ENCODE measurements around the gene ZNF785. TPM values are rescaled to one million over a fixed set of nuclear protein-coding genes. Genes with fewer than 3 reads are reported as not detected.
A peak's percentile ranks its signal among the peaks of the same experiment; 100 is the strongest.

The ZNF785 gene
- total RNA-seq, 1 donor from 2014 or later = 16.2 TPM

GRCh38 chr16:30554557-30555314, 30.8 kb downstream of the ZNF785 start:
- TF ChIP-seq CTCF (IDR thresholded peaks at IDR 0.05) = no peak
- intact Hi-C loops (cut with DNase I) = no loop called here
- H3K27me3 ChIP-seq (ENCODE audit: low read depth) = no peaks in the 10 kb centered on the region
- peaks cover 38% of the 10 kb centered on the region for H3K4me1 ChIP-seq
- no peaks in the 10 kb centered on the region for H3K9me3 ChIP-seq
- H3K27ac ChIP-seq = no peak overlapping the region
- no peak overlapping the region for H3K4me3 ChIP-seq
- ATAC-seq (no peak), DNase-seq (no peak)
- peaks cover 36% of the 10 kb centered on the region for H3K36me3 ChIP-seq

- no peaks in the 10 kb centered on the region for H3K9me3 ChIP-seq
- H3K27ac ChIP-seq = peak overlapping the region; percentile 10
- no peak for DNase-seq
- no peak for TF ChIP-seq CTCF (IDR thresholded peaks at IDR 0.05)
- H3K4me1 ChIP-seq = peaks cover 38% of the 10 kb centered on the region
- H3K36me3 ChIP-seq = peaks cover 36% of the 10 kb centered on the region
- no peaks in the 10 kb centered on the region for H3K27me3 ChIP-seq (ENCODE audit: low read depth)
- ATAC-seq = no peak
- intact Hi-C loops (cut with DNase I) = no loop called here
- H3K4me3 ChIP-seq = no peak overlapping the region
Observed at GRCh38 chr16:30553393-30553899, 32.1 kb downstream of the ZNF785 start.

- no peaks in the 10 kb centered on the region for H3K9me3 ChIP-seq
- intact Hi-C loops (cut with DNase I) = no loop called here
- TF ChIP-seq CTCF (IDR thresholded peaks at IDR 0.05) = no peak
- peaks cover 36% of the 10 kb centered on the region for H3K36me3 ChIP-seq
- DNase-seq = no peak
- no peak overlapping the region for H3K4me3 ChIP-seq
- H3K4me1 ChIP-seq = peaks cover 38% of the 10 kb centered on the region
- H3K27me3 ChIP-seq (ENCODE audit: low read depth) = no peaks in the 10 kb centered on the region
- no peak overlapping the region for H3K27ac ChIP-seq
- ATAC-seq = no peak
Observed at GRCh38 chr16:30552956-30553355, 32.5 kb downstream of the ZNF785 start.

GRCh38 chr16:30551781-30552180, 33.7 kb downstream of the ZNF785 start:
- intact Hi-C loops (cut with DNase I) = no loop called here
- peaks cover 36% of the 10 kb centered on the region for H3K36me3 ChIP-seq
- H3K9me3 ChIP-seq = no peaks in the 10 kb centered on the region
- ATAC-seq = peak; percentile 77 to 89
- peaks cover 29% of the 10 kb centered on the region for H3K4me1 ChIP-seq
- H3K27ac ChIP-seq = no peak overlapping the region
- TF ChIP-seq CTCF (IDR thresholded peaks at IDR 0.05) = no peak
- DNase-seq = peak; percentile 71
- H3K27me3 ChIP-seq (ENCODE audit: low read depth) = no peaks in the 10 kb centered on the region
- no peak overlapping the region for H3K4me3 ChIP-seq

GRCh38 chr16:30548416-30549253, 36.9 kb downstream of the ZNF785 start:
- DNase-seq = no peak
- intact Hi-C loops (cut with DNase I) = no loop called here

More at GRCh38 chr16:30548416-30549253, 36.9 kb downstream of the ZNF785 start:
- ATAC-seq = no peak
- H3K4me3 ChIP-seq = no peak overlapping the region
- no peak overlapping the region for H3K27ac ChIP-seq
- H3K27me3 ChIP-seq (ENCODE audit: low read depth) = no peaks in the 10 kb centered on the region
- peaks cover 5% of the 10 kb centered on the region for H3K36me3 ChIP-seq
- no peaks in the 10 kb centered on the region for H3K9me3 ChIP-seq
- peaks cover 23% of the 10 kb centered on the region for H3K4me1 ChIP-seq
- no peak for TF ChIP-seq CTCF (IDR thresholded peaks at IDR 0.05)
